ENCODE results near the gene ISCA2. TPM values are rescaled to one million over a fixed set of nuclear protein-coding genes. Genes with fewer than 3 reads are reported as not detected.

The ISCA2 gene
- total and polyA plus RNA-seq, 9 of the 15 experiments (the other 6 are each of a cell fraction or from before 2014, with no cell fraction given) = 5.0 to 36.7 (median 18.1) TPM

DNA sequence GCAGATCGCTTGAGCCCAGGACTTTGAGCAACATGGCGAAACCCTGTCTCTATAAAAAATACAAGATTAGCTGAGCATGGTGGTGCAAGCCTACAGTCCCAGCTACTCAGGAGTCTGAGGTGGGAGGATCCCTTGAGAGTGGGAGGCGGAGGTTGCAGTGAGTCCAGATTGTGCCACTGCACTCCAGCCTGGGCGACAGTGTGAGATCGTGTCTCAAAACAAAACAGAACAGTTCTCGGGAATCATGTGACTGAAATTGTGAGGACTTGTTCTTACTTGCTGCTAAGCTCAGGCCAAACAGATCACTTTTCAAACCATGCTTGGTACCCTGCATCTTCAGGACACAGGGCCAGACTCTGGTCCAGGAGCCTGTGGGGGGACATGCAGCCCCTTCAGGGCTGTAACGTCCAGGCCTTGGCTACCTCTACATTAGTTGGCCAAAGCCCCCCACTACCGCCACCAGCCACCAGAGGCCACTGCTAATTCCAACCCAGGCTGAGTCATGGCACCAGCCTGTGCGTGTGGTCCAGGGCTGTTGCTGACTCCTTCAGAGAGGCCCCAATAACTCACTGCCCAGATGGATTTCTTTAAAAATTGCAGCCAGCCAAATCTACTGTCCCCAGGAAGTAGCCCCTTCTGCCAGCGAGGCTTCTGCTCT lies 34.1 kb upstream of the ISCA2 start (continued):
- TF ChIP-seq, protein P1, sequence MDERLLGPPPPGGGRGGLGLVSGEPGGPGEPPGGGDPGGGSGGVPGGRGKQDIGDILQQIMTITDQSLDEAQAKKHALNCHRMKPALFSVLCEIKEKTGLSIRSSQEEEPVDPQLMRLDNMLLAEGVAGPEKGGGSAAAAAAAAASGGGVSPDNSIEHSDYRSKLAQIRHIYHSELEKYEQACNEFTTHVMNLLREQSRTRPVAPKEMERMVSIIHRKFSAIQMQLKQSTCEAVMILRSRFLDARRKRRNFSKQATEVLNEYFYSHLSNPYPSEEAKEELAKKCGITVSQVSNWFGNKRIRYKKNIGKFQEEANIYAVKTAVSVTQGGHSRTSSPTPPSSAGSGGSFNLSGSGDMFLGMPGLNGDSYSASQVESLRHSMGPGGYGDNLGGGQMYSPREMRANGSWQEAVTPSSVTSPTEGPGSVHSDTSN (CRISPR knock-in tag; IDR thresholded peaks at IDR 0.05; ENCODE audit: low read depth) = no peak
- TF ChIP-seq, protein P1 (tag; conservative IDR thresholded peaks at IDR 0.05; ENCODE audit: low read depth) = no peak
- TF ChIP-seq NR3C1 (CRISPR knock-in tag; IDR thresholded peaks at IDR 0.05) = no peak
- TF ChIP-seq, protein P2, sequence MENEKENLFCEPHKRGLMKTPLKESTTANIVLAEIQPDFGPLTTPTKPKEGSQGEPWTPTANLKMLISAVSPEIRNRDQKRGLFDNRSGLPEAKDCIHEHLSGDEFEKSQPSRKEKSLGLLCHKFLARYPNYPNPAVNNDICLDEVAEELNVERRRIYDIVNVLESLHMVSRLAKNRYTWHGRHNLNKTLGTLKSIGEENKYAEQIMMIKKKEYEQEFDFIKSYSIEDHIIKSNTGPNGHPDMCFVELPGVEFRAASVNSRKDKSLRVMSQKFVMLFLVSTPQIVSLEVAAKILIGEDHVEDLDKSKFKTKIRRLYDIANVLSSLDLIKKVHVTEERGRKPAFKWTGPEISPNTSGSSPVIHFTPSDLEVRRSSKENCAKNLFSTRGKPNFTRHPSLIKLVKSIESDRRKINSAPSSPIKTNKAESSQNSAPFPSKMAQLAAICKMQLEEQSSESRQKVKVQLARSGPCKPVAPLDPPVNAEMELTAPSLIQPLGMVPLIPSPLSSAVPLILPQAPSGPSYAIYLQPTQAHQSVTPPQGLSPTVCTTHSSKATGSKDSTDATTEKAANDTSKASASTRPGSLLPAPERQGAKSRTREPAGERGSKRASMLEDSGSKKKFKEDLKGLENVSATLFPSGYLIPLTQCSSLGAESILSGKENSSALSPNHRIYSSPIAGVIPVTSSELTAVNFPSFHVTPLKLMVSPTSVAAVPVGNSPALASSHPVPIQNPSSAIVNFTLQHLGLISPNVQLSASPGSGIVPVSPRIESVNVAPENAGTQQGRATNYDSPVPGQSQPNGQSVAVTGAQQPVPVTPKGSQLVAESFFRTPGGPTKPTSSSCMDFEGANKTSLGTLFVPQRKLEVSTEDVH (IDR thresholded peaks at IDR 0.05; ENCODE audit: low read depth, partially characterized antibody) = no peak
- no peak for TF ChIP-seq SMARCC2 (IDR thresholded peaks at IDR 0.05; ENCODE audit: low read depth)
- TF ChIP-seq TCFL5 (CRISPR knock-in tag; conservative IDR thresholded peaks at IDR 0.05) = no peak
- no peak for TF ChIP-seq NFATC3 (IDR thresholded peaks at IDR 0.05)
- peak in 1 of 2 experiments; percentile 45; a peak in 2 of 4 replicates for TF ChIP-seq RAD21 (CRISPR knock-in tag; conservative IDR thresholded peaks at IDR 0.05 in 1 of 2, IDR thresholded peaks at IDR 0.05 in 1 of 2)
- TF ChIP-seq, protein P3, sequence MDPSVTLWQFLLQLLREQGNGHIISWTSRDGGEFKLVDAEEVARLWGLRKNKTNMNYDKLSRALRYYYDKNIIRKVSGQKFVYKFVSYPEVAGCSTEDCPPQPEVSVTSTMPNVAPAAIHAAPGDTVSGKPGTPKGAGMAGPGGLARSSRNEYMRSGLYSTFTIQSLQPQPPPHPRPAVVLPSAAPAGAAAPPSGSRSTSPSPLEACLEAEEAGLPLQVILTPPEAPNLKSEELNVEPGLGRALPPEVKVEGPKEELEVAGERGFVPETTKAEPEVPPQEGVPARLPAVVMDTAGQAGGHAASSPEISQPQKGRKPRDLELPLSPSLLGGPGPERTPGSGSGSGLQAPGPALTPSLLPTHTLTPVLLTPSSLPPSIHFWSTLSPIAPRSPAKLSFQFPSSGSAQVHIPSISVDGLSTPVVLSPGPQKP (CRISPR knock-in tag; IDR thresholded peaks at IDR 0.05) = no peak
- TF ChIP-seq, protein P4, sequence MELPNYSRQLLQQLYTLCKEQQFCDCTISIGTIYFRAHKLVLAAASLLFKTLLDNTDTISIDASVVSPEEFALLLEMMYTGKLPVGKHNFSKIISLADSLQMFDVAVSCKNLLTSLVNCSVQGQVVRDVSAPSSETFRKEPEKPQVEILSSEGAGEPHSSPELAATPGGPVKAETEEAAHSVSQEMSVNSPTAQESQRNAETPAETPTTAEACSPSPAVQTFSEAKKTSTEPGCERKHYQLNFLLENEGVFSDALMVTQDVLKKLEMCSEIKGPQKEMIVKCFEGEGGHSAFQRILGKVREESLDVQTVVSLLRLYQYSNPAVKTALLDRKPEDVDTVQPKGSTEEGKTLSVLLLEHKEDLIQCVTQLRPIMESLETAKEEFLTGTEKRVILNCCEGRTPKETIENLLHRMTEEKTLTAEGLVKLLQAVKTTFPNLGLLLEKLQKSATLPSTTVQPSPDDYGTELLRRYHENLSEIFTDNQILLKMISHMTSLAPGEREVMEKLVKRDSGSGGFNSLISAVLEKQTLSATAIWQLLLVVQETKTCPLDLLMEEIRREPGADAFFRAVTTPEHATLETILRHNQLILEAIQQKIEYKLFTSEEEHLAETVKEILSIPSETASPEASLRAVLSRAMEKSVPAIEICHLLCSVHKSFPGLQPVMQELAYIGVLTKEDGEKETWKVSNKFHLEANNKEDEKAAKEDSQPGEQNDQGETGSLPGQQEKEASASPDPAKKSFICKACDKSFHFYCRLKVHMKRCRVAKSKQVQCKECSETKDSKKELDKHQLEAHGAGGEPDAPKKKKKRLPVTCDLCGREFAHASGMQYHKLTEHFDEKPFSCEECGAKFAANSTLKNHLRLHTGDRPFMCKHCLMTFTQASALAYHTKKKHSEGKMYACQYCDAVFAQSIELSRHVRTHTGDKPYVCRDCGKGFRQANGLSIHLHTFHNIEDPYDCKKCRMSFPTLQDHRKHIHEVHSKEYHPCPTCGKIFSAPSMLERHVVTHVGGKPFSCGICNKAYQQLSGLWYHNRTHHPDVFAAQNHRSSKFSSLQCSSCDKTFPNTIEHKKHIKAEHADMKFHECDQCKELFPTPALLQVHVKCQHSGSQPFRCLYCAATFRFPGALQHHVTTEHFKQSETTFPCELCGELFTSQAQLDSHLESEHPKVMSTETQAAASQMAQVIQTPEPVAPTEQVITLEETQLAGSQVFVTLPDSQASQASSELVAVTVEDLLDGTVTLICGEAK (IDR thresholded peaks at IDR 0.05) = no peak
- TF ChIP-seq, protein P4 (CRISPR knock-in tag; IDR thresholded peaks at IDR 0.05) = no peak

All from K562 (cell line).